ENCODE data around the gene CDC42SE2. TPM values are rescaled to one million over a fixed set of nuclear protein-coding genes. Genes with fewer than 3 reads are reported as not detected.
"Not testable (repeated sequence)": the region's sequence is repeated elsewhere in the genome, so short reads cannot be mapped to it uniquely, and the experiment has no call there.

Gene CDC42SE2
- total RNA-seq, 2 experiments from 2014 or later = 105 to 106 TPM

- CTCF ChIA-PET = interaction anchor here (0.7 to 1.1 kb wide), 4 partner anchors 25 to 104 kb away, joined by 3 read pairs; no protein-coding TSS in a partner anchor
- POLR2A ChIA-PET = interaction anchor here (0.7 to 1.3 kb wide), 7 partner anchors 23 to 255 kb away, joined by 3 to 10 read pairs (median 3); partner anchors contain the start of gene CDC42SE2
Measured at GRCh38 chr5:131289738-131290137, 25.9 kb downstream of the CDC42SE2 start.

- ChIA-PET POLR2A (interaction anchor here (0.6 kb wide), 1 partner anchor 23 kb away, joined by 3 read pairs; no protein-coding TSS in a partner anchor), CTCF (interaction anchor here (0.6 kb wide), 1 partner anchor 39 kb away, joined by 3 read pairs; no protein-coding TSS in a partner anchor)
Measured at GRCh38 chr5:131296213-131296672, 32.4 kb downstream of the CDC42SE2 start.

GRCh38 chr5:131297886-131298285 lies 34.0 kb downstream of the CDC42SE2 start:
- ChIA-PET POLR2A (no interaction called here), CTCF (no interaction called here)

GRCh38 chr5:131299465-131299864 lies 35.6 kb downstream of the CDC42SE2 start:
- CTCF ChIA-PET = no interaction called here
- POLR2A ChIA-PET = no interaction called here

- POLR2A ChIA-PET = no interaction called here
- CTCF ChIA-PET = no interaction called here
Measured at GRCh38 chr5:131302506-131302905, 38.7 kb downstream of the CDC42SE2 start.

GRCh38 chr5:131303537-131303936 lies 39.7 kb downstream of the CDC42SE2 start:
- ChIA-PET CTCF (no interaction called here), POLR2A (no interaction called here)

GRCh38 chr5:131304414-131304813 lies 40.6 kb downstream of the CDC42SE2 start:
- POLR2A ChIA-PET = interaction anchor here (0.6 kb wide), 1 partner anchor 31 kb away, joined by 4 read pairs; no protein-coding TSS in a partner anchor
- CTCF ChIA-PET = interaction anchor here (0.6 kb wide), 1 partner anchor 18 kb away, joined by 5 read pairs; no protein-coding TSS in a partner anchor

GRCh38 chr5:131305138-131305689 lies 41.4 kb downstream of the CDC42SE2 start:
- CTCF ChIA-PET = no interaction called here
- POLR2A ChIA-PET = no interaction called here

- ChIA-PET POLR2A (no interaction called here), CTCF (no interaction called here)
Measured at GRCh38 chr5:131305906-131306305, 42.1 kb downstream of the CDC42SE2 start.

- POLR2A ChIA-PET, CTCF ChIA-PET: not testable (repeated sequence)
Measured at GRCh38 chr5:131312235-131312772, 48.5 kb downstream of the CDC42SE2 start.

GRCh38 chr5:131316026-131316425 lies 52.2 kb downstream of the CDC42SE2 start:
- POLR2A ChIA-PET = no interaction called here
- CTCF ChIA-PET = no interaction called here

- ChIA-PET POLR2A (no interaction called here), CTCF (no interaction called here)
Measured at GRCh38 chr5:131316822-131317221, 53.0 kb downstream of the CDC42SE2 start.

- POLR2A ChIA-PET = no interaction called here
- CTCF ChIA-PET = interaction anchor here (0.6 kb wide), 1 partner anchor 57 kb away, joined by 3 read pairs; no protein-coding TSS in a partner anchor
Measured at GRCh38 chr5:131318455-131318854, 54.6 kb downstream of the CDC42SE2 start.

- POLR2A ChIA-PET = interaction anchor here (0.8 kb wide), 1 partner anchor 61 kb away, joined by 3 read pairs; no protein-coding TSS in a partner anchor
- CTCF ChIA-PET = interaction anchor here (0.6 to 1.4 kb wide), 4 partner anchors 29 to 67 kb away, joined by 3 read pairs; no protein-coding TSS in a partner anchor
Measured at GRCh38 chr5:131321066-131321465, 57.2 kb downstream of the CDC42SE2 start.

- CTCF ChIA-PET = interaction anchor here (1.0 kb wide), 1 partner anchor 37 kb away, joined by 3 read pairs; no protein-coding TSS in a partner anchor
- POLR2A ChIA-PET = interaction anchor here (0.6 to 0.7 kb wide), 2 partner anchors 59 to 305 kb away, joined by 3 read pairs; no protein-coding TSS in a partner anchor
Measured at GRCh38 chr5:131322926-131323325, 59.1 kb downstream of the CDC42SE2 start.

GRCh38 chr5:131323378-131323777 lies 59.5 kb downstream of the CDC42SE2 start:
- ChIA-PET POLR2A (interaction anchor here (0.6 to 0.7 kb wide), 2 partner anchors 59 to 305 kb away, joined by 3 read pairs; no protein-coding TSS in a partner anchor), CTCF (interaction anchor here (1.0 kb wide), 1 partner anchor 38 kb away, joined by 3 read pairs; no protein-coding TSS in a partner anchor)

- POLR2A ChIA-PET = no interaction called here
- CTCF ChIA-PET = no interaction called here
Measured at GRCh38 chr5:131324303-131324702, 60.5 kb downstream of the CDC42SE2 start.

- POLR2A ChIA-PET = interaction anchor here (0.5 to 1.0 kb wide), 4 partner anchors 60 to 327 kb away, joined by 3 to 4 read pairs (median 4); no protein-coding TSS in a partner anchor
- CTCF ChIA-PET = no interaction called here
Measured at GRCh38 chr5:131328536-131329285, 64.9 kb downstream of the CDC42SE2 start.

- POLR2A ChIA-PET = interaction anchor here (0.5 to 1.0 kb wide), 3 partner anchors 60 to 326 kb away, joined by 3 to 4 read pairs (median 4); no protein-coding TSS in a partner anchor
- CTCF ChIA-PET = interaction anchor here (0.6 kb wide), 1 partner anchor 63 kb away, joined by 3 read pairs; no protein-coding TSS in a partner anchor
Measured at GRCh38 chr5:131329286-131329560, 65.4 kb downstream of the CDC42SE2 start.

GRCh38 chr5:131330031-131330430 lies 66.2 kb downstream of the CDC42SE2 start:
- ChIA-PET POLR2A (no interaction called here), CTCF (no interaction called here)

Data from activated CD8-positive, alpha-beta memory T cell treated with anti-CD3 and anti-CD28 coated beads for 36 hours (primary cell).